HG03354 (cell line): Measurements from ENCODE around the gene PRDM11.
"Not testable (repeated sequence)": the region's sequence is repeated elsewhere in the genome, so short reads cannot be mapped to it uniquely, and the experiment has no call there.

Experiments
- ATAC-seq: cut with Tn5 transposase; IDR thresholded peaks from one replicate; pipeline ENCODE4 v1.9.1; 2021; ENCODE audit warnings: mild to moderate bottlenecking; ENCODE audit not compliant: unreplicated experiment, poor library complexity, severe bottlenecking

Gene PRDM11

DNA sequence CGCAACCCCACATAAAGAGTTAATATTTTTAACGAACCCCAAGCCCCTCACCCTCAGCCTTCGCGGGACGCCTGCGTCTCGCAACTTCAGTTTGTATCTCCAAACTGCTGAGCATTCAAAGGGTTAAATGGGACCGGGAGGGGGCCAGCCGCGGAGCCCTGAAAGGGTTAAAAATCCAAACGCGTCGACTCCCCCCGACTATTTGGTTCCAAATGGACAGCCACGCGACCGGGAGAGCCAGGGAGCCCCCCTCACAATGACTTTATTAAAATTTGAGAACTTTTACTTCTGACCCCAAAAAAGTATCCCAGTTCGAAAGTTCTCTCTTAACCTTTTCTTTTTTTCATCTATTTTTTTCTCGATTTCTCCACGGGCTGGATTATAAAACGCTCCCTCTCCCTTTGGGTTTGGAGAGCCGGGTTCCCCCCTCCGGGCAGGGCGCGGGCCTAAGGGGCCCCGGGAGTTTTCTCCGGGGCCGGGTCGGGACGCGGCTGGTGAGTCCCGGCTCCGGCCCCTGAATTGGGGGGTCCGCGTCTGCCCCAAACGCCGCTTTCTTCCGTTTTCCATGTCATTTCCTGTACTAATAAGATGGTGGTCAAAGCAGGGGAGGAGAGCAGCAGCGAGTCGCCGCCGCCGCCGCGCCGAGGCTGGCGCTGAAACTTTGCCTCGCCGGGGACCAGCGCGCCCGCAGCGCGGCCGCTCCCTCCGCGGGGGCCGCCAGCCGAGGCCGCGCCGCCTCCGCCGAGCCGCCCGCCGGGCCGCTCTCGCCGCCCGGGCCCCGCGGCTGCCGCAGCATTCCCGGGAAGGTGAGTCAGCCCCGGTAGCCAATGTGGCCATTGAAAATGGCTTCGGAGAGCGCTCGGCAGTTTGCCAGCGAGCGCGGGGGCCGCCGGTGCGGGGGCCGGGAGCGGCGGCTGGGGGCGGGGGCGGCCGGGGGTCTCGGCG, at the start of gene PRDM11:
Gene PRDM11 (plus strand): TSS at position 568 of the 945 bp plus-strand sequence. CDS start 35,128 bp downstream, outside the sequence.
- ATAC-seq = peak; percentile 54

DNA sequence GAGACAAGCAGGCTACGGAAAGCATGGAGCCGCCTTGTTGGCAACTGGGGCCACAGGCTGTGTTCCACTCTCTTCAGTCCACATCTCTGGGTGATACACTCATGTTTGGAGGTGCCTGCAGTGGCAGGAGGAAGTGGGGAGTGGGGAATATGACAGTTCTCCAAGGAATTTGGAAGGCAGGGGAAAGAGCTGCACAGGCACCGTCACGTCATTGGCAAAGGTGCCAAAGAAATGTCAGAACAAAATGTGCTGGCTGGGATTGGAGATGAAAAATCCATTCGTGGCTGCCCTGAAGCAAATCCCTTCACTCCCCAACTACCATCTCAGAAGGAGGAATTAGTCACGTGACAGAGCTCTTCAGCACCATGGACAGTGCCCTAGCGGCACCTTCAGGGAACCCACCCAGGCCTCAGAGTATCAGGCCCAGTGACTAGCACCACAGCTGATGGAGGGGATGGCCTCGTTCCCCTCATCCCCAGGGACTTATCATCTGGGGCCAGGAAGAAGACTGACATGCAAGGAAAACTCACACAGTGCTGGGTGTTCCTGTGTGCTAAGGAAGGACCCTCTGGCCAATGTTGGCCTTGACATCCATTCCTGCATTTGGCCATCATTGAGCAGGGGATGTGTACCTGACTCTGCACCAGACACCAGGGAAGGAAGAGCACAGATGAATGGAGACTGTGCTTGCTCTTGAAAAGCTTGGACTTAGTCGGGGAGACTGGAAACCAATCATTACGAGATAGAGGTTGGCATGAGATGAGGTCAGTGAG, 48.5 kb upstream of the PRDM11 start:
- no peak for ATAC-seq

DNA sequence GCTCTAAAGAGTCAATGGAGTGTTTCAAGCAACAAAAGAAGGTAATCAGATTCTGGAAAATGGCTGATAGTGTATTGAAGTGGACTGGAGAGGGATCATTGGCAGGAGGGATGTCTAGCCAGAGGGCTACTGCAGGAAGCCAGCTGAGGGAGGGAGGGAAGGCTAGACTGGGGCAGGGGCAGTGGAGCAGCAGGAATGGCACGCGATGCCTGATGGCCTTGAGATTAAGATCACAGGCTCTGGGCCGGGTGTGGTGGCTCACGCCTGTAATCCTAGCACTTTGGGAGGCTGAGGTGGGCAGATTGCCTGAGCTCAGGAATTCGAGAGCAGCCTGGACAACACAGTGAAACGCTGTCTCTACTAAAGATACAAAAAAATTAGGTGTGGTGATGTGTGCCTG, 47.5 kb upstream of the PRDM11 start:
- no peak for ATAC-seq

DNA sequence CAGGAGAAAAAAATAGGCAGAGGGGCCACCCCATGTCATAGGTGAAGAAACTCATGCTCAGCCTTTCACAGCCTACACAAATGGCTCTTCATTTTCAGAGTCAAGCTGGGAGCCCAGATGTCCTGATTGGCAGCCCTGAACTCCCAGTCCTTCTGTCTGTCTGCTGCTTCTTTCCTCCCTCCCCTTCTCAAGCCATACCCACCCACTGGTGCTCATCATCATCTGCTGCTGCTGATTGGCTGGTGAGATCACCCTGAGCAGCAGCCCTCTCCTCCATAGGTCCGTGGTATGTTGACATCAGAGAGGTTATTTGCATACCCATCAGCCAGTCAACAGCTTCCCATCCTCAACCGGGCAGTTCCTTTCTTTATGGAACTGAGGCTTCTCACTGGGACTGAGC, 46.1 kb upstream of the PRDM11 start:
- no peak for ATAC-seq

DNA sequence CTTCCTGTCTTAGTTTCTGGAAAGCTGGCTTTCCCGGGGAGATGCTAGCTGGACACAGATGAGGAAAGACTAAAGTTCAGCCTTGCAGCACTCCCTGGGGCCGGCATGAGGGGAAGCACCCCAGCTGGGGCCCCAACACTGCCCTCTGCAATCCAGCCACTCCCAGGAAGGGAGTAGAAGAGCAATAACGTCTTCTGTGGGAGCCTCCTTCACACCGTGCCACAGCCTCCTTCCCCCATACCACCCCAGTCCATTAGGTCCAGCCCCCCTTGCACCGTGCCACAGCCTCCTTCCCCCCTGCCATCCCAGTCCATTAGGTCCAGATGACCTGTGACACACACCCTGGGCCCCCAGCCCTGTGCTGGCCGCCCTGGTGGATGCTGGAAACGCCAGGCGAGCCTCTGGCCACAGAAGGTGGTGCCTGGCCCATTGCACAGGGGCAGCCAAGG, 44.1 kb upstream of the PRDM11 start:
- ATAC-seq = no peak

DNA sequence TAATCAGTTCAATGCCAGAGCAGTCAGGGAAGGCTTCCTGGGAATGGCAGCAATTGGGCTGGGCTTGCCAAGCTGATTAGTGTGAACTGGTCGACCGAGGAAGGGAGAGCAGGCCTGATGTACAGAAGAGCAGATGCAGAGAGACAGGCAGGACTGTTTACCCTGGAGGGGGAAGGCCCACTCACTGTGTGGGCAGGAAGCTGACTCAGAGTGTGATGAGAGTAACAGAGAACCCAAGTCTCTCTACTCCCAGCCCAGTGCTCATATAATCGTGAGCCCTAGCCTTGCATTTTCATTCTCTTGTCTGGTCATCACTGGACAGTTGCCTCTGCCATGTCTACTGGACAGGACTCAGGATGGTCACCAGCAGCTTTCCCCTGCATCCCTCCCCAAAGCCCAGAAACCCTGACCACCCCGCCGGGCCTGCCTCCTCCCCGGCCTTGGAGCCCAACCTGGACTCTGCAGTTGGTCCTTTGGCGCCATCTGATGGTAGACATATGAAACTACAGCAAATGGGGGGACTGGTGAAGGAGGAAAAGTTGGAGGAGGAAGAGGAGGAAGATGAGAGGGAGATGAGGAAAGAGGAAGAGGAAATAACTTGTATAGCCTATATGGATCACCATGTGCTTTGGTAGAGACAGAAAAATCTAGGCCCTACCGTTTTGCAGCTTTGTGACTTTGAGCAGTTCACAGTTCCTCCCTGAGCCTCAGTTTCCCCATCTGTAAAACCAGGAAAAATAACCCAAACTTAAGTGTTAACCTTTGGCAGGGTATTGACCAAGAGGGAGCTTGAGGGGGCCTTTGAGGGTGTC, 43.4 kb upstream of the PRDM11 start:
- peak; percentile 73 for ATAC-seq

DNA sequence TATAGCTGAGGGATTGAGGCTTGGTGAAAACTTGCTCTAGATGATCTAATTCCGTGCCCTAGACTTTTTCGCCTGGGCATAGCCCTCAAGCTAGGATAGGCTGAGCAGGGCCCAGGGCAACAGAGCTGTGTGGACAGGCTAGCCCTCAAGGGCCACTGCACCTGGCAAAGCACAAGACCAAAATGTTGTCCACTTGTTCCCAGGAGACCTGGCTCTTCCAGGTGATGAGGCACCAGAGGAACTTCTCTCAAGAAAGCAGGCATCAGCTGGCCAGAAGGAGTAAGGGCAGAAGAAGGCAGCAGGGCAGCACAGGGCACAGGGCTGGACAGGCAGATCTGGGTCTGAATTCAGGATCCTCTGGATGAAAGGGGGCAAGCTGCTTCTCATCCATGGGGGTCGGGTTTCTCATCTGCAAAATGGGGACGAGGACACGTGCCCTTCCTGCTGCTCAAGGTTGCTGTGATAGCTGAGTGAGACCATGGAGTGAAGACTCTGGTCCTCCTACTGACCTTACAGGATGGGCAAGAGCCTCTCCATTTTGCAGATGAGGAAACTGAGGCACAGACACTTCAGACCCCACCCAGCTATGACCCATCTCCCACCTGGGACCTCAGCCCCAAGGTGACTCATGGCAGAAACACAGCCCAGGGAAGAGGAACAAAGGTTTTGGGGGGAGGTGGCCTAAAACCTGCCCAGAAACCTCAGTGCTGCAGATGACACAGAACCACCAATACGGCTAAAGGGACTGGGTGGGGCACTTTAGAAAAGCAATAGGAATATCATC, 42.2 kb upstream of the PRDM11 start:
- no peak for ATAC-seq

DNA sequence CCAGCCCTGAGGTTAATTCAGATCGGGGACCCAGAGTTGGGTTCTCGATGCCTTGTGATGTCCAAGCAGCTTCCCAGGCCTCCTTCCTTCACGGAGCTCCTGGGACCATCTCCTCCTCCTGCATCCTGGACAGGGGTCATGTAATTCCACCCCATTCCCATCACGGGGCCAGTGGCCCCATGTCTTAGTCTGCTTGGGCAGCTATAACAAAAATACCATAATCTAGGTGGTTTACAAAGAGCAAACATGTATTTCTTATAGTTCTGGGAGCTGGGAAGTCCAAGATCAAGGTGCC, 41.7 kb upstream of the PRDM11 start:
- no peak for ATAC-seq

DNA sequence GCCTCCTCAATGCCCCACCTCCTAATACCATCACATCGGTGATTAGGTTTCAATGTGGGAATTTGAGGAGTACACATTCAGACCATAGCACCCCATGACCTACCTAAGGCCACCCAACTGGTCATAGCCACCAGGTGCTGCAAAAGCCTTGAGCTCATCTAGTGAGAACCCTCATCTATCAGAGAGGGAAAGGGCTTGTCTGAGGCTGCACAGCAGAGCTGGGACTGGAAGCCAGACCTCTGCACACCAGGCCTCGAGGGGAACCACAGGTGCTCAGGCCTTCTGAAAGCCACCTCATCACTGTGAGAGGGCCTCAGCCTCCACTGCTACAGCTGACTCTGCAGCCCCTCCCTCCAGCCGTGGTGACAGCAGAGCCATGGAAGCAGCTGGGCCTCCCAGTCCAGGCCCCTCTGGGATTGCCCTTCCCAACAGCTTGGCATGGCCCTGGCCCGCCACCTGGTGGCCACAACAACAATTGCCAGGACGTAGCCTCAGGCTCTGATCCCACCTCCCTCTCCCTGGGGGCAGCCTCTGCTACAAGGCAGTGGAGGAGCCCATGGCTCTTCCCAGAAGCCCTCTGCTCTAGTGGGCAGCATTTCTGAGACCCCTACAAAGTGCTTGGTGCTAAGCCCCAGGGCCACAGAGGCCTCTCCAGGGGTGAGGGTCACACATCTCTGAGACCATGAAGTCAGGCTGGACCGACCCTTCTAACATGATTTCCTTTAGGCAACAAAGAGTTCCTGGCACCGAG, 41.0 kb upstream of the PRDM11 start:
- peak; percentile 56 for ATAC-seq

DNA sequence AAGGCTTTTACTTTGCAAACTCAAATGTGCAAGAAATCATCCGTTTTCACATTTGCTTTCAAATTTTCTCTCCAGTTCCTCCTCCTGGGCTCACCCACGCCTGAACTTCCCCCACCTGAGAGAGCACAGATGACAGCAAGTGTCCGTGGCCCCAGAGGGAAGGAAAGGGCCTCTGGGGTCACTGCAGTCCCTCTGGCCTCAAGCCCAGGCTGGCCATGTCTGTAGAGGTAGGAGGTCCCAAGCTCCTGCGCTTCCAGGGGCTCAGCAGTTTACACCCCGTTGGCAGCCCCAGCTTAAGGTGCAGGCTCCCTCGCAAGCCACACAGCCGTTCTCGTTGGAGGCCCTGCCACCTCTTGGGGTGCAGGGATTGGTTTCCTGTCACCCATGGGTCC, 40.5 kb upstream of the PRDM11 start:
- no peak for ATAC-seq

DNA sequence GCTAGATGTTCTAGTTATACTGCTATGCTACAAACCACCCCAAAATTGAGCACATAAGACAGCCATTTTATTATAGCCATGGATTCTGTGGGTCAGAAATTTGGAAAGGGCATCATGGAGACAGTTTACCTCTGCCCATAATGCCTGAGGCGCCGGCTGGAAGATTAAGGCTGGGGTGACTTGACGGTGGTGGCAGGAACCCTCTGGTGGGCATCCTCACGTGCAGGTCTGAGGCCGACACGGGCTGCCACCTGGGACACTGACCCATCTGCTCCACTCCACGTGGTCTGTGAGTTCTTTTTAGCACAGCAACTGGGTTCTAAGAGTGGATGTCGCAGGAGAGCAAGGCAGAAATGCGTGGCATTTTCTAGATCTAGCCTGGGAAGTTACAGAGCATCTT, 40.0 kb upstream of the PRDM11 start:
- no peak for ATAC-seq

DNA sequence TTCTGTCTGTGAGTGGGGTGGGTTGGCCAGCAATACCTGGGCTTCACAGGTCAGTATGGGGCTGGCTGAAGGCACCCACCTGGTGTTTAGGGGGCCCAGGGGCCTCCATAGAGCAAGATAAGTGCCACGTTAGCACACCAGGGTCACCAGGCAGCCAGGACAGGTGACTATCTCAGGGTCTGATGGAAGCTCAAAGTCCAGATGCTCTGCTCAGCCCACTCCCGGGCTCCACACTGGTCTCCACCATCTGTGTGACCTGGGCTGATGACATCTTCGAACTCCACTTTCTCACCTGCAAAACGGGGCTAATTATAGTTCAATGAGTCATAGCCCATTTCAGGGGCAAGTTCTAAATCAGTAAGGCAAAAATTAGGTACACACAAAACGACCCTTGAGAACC, 39.4 kb upstream of the PRDM11 start:
- ATAC-seq = no peak

DNA sequence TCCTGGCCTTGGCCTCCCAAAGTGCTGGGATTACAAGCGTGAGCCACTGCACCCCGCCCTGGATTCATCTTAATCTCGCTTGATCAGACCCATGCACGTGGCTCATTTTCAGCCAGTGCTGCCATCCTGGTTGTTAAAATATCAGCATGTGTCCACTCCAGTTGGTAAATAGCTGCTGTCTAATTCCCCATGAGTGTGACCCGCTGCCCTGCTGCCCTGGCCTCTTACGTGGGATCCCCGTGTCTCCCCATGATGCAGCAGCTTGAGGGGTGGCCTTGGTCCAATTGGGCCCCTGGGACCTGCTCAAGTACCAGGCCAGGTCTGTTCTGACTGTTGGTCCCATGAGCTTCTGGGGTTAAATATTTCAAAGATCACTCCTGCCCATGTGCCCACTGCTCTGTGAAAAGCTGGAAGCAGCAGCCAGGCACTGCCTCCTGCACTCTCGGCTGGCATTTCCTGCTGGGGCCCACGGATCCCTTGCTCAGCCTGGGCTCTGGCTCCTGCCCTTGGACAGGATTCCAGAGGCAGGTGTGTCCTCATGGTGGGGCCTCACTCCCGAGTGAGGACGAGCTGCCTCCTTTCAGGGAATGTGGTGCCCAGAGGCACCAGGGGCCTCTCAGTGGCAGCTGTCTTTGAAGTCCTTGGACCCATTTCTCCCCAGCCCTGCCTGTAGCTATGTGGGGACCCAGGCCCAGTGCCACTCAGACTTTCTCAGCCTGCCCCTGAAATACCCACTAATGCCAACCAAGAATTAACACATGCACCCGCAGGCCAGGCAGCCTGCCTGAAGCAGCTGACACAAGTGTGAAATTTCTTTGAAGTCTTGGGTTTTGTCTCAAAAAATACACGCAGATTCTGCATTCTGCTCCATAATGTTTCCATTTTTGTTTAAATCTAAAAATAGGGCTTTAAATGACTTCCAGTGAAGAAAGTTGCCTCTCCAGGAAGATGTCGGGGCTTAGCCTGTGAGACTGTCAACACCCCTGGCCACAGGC, 38.1 kb upstream of the PRDM11 start:
- ATAC-seq = no peak

DNA sequence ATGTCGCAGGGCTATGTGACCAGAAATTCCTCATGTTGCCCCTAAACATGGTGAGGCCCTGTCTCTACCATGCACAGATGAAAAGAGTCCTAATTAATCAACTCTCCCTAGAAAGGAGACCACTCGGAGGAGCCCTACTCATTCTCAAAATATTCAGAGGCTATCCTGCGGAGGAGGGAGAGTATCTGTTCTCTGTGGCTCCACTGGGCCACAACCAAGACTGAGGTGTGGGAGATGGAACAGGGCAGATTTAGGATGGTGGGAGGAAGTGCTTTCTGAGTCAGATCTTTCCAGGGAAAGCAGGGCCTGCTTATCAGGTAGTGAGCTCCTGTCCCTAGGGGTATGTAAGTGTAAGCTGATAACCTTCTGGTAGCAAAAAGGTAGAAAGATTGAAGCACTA, 37.0 kb upstream of the PRDM11 start:
- no peak for ATAC-seq

DNA sequence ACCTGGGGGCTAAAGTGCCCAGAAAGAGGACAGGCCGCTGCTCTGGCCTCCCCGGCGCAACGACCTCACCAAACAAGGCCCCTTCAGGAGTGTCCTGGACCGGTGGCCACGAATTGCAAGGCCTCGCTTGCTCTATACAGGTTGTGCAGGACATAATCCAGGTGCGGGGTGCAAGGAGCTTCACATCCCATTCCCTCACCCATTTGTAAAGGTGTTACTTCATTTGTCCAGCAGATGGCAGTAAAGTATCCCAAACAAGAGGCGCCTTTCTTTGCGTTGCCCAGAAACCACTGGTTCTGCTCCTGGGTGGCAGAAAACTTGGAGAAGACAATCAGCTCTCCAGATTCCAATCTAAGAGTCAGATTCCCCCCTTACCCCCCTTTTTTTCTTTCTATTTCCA, 35.9 kb upstream of the PRDM11 start:
- ATAC-seq = no peak

DNA sequence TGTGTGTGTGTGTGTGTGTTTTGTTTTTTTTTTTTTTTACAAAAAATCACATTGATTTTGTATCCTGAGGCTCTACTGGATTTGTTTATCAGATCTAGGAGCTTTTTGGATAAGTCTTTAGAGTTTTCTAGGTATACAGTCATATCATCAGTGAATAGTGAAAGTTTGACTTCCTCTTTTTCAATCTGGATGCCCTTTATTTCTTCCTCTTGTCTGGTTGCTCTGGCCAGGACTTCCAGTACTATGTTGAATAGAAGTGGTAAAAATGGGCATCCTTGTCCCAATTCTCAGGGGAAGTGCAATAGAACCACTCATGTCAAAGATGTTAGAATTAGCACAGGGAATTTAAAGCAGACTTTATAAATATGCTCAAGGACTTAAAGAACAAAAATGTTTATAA, 32.6 kb upstream of the PRDM11 start:
- no peak for ATAC-seq

DNA sequence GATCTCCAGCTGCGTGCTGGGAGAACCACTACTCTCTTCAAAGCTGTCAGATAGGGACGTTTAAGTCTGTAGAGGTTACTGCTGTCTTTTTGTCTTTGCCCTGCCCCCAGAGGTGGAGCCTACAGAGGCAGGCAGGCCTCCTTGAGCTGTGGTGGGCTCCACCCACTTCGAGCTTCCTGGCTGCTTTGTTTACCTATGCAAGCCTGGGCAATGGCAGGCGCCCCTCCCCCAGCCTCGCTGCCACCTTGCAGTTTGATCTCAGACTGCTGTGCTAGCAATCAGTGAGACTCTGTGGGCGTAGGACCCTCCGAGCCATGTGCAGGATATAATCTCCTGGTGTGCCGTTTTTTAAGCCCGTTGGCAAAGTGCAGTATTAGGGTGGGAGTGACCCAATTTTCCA, 18.6 kb upstream of the PRDM11 start:
- not testable (repeated sequence) for ATAC-seq

DNA sequence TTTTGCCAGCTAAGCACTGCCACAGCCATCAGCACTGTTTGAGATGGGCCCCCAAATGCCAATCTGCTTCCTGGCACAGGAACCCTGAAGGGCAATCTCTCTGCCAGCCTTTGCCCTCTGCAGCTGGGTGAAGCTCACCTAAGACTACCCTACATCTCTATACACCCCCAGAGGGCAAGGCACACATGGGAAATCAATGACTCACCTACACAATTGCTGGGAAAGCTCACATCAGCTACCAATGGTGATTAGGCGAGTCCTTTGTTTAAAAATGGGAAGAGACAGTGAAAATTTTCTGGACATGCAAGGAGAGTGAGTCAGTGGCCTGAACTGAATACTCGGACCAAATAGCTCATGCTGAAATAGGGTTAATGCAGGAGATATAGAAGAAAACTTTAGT, 12.6 kb upstream of the PRDM11 start:
- no peak for ATAC-seq
